ENCODE measurements around the gene AVPR1A.
A peak's percentile ranks its signal among the peaks of the same experiment; 100 is the strongest.
"Not testable (repeated sequence)": the region's sequence is repeated elsewhere in the genome, so short reads cannot be mapped to it uniquely, and the experiment has no call there.

AVPR1A gene

DNA sequence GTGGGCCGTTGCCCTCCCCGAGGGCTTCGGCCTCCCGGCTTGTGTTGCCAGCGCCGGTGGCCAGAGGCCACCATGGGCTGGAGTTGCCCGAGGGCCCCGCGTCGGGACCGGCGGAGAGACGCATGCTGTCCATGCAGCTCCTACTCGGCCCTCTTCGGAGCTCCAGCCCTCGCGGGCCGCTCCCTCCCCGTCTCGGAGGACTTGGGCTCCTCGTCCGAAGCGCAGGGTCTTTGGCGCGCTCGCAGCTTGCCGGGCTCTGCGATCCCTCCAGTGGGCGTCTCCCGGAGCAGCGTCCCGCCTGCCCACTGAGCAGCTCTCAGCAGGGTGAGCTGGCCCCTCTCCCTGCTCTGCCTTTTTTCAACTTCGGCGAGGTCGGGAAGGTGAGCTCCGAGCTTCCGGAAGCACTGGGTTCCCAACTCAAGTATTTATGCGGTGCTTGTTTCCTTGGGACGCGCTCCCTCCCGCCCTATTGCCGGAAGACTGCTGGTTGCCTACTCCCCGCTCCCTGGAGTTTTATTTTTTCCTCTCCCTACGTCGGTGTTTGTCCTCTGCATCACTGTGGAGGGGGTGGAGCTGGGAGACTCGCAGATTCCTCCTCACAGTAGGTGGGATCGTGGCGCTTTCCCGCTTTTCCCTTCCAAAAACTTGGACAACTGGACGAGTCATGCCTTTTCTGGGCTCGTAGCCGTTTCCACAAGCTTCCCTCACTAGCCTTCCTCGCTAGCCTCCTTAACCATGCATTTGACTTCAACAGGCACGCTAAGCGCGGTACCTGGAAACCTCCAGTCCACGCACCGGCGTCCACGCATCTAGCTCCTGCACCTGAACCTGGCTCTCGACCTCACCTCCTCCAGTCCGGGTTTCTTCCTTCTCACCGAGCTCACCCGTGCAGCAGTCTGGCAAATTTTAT is at the start of gene AVPR1A:
Gene AVPR1A, minus strand, starts transcription at position 489 of the 910 bp plus-strand sequence. Its CDS starts 365 bp downstream, at position 124.
- no peak within 1 kb of the TSS for H3K9ac ChIP-seq (ENCODE audit: low read depth, low read length)
- peak within 1 kb of the TSS; percentile 61 for H3K4me3 ChIP-seq (ENCODE audit: low read depth, low read length)
- peaks cover 4% of the 10 kb centered on the region; the same call in 1 of the 2 replicates for H3K4me1 ChIP-seq (ENCODE audit: control insufficient read depth, insufficient read depth, low read length)

DNA sequence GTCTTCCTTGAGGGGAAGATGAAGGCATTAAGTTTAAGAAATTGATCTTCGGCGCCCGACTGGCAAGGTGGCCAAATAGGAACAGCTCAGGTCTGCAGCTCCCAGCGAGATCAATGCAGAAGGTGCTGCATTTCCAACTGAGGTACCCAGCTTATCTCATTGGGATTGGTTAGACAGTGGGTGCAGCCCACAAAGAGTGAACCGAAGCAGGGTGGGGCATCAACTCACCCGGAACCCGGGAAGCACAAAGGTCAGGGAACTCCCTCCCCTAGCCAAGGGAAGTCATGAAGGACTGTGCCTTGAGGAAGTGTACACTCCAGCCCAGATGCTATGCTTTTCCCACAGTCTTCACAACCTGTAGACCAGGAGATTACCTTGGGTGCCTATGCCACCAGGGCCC is 45.2 kb upstream of the AVPR1A start:
- H3K27me3 ChIP-seq (ENCODE audit: control insufficient read depth, insufficient read depth, low read length) = no peaks in the 10 kb centered on the region
- no peak overlapping the region for H3K4me3 ChIP-seq (ENCODE audit: low read depth, low read length)
- no peaks in the 10 kb centered on the region for H3K36me3 ChIP-seq (ENCODE audit: control insufficient read depth, insufficient read depth, low read length)
- H3K9me3 ChIP-seq (ENCODE audit: control insufficient read depth, insufficient read depth, low read length) = no peaks in the 10 kb centered on the region
- H3K4me1 ChIP-seq (ENCODE audit: control insufficient read depth, insufficient read depth, low read length) = no peaks in the 10 kb centered on the region
- no peak overlapping the region for H3K9ac ChIP-seq (ENCODE audit: low read depth, low read length)
- H3K27ac ChIP-seq (ENCODE audit: low read depth, low read length) = no peak overlapping the region

More for the DNA sequence above, at the start of gene AVPR1A:
- Histone ChIP-seq H3K27me3 (ENCODE audit: control insufficient read depth, insufficient read depth, low read length) (peaks cover 69% of the 10 kb centered on the region), H3K27ac (ENCODE audit: low read depth, low read length) (no peak within 1 kb of the TSS), H3K9me3 (ENCODE audit: control insufficient read depth, insufficient read depth, low read length) (no peaks in the 10 kb centered on the region), H3K36me3 (ENCODE audit: control insufficient read depth, insufficient read depth, low read length) (no peaks in the 10 kb centered on the region)

DNA sequence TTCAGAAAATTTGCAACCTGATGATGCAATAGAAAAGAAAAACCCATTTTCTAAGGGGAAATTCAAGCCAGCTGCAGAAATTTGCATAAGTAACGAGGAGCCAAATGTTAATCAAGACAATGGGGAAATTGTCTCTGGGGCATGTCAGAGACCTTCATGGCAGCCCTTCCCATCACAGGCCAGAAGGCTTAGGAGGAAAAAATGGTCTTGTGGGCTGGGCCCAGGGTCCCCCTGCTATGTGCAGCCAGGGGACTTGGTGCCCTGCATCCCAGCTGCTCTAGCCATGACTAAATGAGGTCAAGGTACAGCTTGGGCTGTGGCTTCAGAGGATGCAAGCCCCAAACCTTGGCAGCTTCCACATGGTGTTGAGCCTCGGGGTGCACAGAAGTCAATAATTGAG is 28.2 kb upstream of the AVPR1A start:
- Histone ChIP-seq H3K4me3 (ENCODE audit: low read depth, low read length) (no peak overlapping the region), H3K36me3 (ENCODE audit: control insufficient read depth, insufficient read depth, low read length) (no peaks in the 10 kb centered on the region), H3K4me1 (ENCODE audit: control insufficient read depth, insufficient read depth, low read length) (no peaks in the 10 kb centered on the region), H3K9me3 (ENCODE audit: control insufficient read depth, insufficient read depth, low read length) (peaks cover 51% of the 10 kb centered on the region), H3K27ac (ENCODE audit: low read depth, low read length) (no peak overlapping the region), H3K27me3 (ENCODE audit: control insufficient read depth, insufficient read depth, low read length) (no peaks in the 10 kb centered on the region), H3K9ac (ENCODE audit: low read depth, low read length) (no peak overlapping the region)

DNA sequence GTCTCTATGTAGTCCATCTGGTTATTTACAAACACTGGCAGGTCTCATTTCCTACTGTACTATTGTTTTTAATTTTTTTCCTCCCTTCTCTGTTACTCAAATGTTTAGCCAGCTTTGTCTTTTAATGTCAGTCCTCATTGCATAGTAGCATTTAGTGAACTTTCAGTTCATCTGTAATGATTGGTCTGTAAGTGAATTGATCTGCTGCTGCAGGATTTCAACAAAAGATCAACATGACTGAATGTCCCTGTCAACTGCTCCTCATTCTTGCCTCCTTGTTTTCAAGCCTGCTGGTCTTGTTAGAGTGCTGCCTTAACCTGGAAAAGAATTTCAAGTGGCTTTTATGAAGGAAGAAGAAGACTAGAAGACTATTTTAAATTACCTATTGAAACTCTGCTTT is 19.3 kb upstream of the AVPR1A start:
- Histone ChIP-seq H3K36me3 (ENCODE audit: control insufficient read depth, insufficient read depth, low read length) (no peaks in the 10 kb centered on the region), H3K9ac (ENCODE audit: low read depth, low read length) (no peak overlapping the region), H3K27me3 (ENCODE audit: control insufficient read depth, insufficient read depth, low read length) (no peaks in the 10 kb centered on the region), H3K4me3 (ENCODE audit: low read depth, low read length) (no peak overlapping the region), H3K4me1 (ENCODE audit: control insufficient read depth, insufficient read depth, low read length) (no peaks in the 10 kb centered on the region), H3K9me3 (ENCODE audit: control insufficient read depth, insufficient read depth, low read length) (peaks cover 5% of the 10 kb centered on the region; the same call in 1 of the 2 replicates), H3K27ac (ENCODE audit: low read depth, low read length) (no peak overlapping the region)

DNA sequence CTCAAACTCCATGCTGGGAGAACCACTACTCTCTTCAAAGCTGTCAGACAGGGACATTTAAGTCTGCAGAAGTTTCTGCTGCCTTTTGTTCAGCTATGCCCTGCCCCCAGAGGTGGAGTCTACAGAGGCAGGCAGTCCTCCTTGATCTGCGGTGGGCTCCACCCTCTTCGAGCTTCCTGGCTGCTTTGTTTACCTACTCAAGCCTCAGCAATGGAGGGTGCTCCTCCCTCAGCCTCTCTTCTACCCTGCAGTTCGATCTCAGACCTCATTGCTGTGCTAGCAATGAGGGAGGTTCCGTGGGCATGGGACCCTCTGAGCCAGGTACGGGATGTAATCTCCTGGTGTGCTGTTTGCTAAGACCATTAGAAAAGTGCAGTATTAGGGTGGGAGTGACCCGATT is 16.7 kb upstream of the AVPR1A start:
- not testable (repeated sequence) for H3K9me3 ChIP-seq (ENCODE audit: control insufficient read depth, insufficient read depth, low read length); H3K4me3 ChIP-seq (ENCODE audit: low read depth, low read length); H3K4me1 ChIP-seq (ENCODE audit: control insufficient read depth, insufficient read depth, low read length); H3K27me3 ChIP-seq (ENCODE audit: control insufficient read depth, insufficient read depth, low read length); H3K9ac ChIP-seq (ENCODE audit: low read depth, low read length); H3K27ac ChIP-seq (ENCODE audit: low read depth, low read length); H3K36me3 ChIP-seq (ENCODE audit: control insufficient read depth, insufficient read depth, low read length)

DNA sequence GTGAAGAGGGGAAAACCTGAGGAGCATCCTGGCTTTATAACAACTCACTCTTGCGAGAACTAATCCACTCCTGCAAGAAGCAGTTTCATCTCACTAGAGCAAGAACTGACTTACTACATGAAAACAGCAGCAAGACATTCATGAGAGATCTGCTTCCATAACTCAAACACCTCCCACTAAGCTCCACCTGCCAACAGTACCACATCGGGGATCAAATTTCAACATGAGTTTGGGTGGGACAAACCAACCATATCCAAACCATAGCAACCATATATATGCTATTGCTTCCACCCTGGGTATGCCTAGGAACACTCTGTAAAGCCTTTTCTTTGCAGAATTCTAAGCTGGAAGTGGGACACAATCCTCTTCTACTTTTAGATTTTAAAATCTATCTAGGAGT is 13.9 kb upstream of the AVPR1A start:
- Histone ChIP-seq H3K27ac (ENCODE audit: low read depth, low read length) (no peak overlapping the region), H3K9ac (ENCODE audit: low read depth, low read length) (no peak overlapping the region), H3K27me3 (ENCODE audit: control insufficient read depth, insufficient read depth, low read length) (no peaks in the 10 kb centered on the region), H3K4me3 (ENCODE audit: low read depth, low read length) (no peak overlapping the region), H3K9me3 (ENCODE audit: control insufficient read depth, insufficient read depth, low read length) (no peaks in the 10 kb centered on the region), H3K4me1 (ENCODE audit: control insufficient read depth, insufficient read depth, low read length) (no peaks in the 10 kb centered on the region), H3K36me3 (ENCODE audit: control insufficient read depth, insufficient read depth, low read length) (no peaks in the 10 kb centered on the region)

DNA sequence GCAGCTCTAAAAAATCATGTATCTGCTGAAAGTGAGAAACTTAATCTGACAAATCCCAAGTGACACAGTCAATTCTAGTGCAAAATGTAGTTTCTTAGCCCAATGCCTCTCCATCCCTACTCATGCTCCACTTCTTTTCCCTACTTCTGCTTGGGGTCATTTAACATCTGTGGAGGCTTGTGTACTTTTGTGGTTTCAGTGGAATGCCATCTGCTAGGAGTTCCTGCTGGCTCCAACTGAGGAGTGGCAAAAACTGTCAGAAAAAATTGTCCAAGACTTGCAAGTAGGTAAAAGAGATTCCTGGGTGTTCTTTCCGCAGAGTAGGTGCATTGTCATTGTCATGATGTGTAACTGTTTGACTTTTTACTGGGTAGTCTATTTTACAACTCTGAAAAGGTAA is 12.5 kb upstream of the AVPR1A start:
- Histone ChIP-seq H3K9ac (ENCODE audit: low read depth, low read length) (no peak overlapping the region), H3K9me3 (ENCODE audit: control insufficient read depth, insufficient read depth, low read length) (no peaks in the 10 kb centered on the region), H3K27ac (ENCODE audit: low read depth, low read length) (no peak overlapping the region), H3K36me3 (ENCODE audit: control insufficient read depth, insufficient read depth, low read length) (no peaks in the 10 kb centered on the region), H3K4me3 (ENCODE audit: low read depth, low read length) (no peak overlapping the region), H3K4me1 (ENCODE audit: control insufficient read depth, insufficient read depth, low read length) (no peaks in the 10 kb centered on the region), H3K27me3 (ENCODE audit: control insufficient read depth, insufficient read depth, low read length) (no peaks in the 10 kb centered on the region)

DNA sequence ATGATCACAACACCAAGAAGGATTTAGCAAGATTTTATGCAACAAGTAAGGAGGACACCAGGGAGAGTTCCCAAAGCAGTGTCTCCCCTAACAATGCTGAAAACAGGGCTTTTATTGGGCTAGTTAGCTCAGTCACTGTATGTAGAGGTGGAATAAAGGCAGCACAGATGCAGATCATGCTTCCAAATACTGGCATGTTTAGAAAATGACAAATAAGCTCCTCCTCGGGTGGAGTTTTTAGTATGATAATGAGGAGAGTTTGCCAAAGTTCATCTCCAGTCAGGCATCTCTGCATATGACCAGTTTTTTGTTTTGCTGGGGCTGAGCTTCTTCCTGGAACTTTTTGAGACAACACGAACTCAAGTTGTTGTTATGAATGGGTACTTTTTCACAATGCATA is 4.4 kb upstream of the AVPR1A start:
- no peak overlapping the region for H3K27ac ChIP-seq (ENCODE audit: low read depth, low read length)
- no peaks in the 10 kb centered on the region for H3K36me3 ChIP-seq (ENCODE audit: control insufficient read depth, insufficient read depth, low read length)
- H3K4me3 ChIP-seq (ENCODE audit: low read depth, low read length) = no peak overlapping the region
- H3K9ac ChIP-seq (ENCODE audit: low read depth, low read length) = no peak overlapping the region
- H3K27me3 ChIP-seq (ENCODE audit: control insufficient read depth, insufficient read depth, low read length) = peaks cover 25% of the 10 kb centered on the region
- H3K4me1 ChIP-seq (ENCODE audit: control insufficient read depth, insufficient read depth, low read length) = peaks cover 4% of the 10 kb centered on the region; the same call in 1 of the 2 replicates
- no peaks in the 10 kb centered on the region for H3K9me3 ChIP-seq (ENCODE audit: control insufficient read depth, insufficient read depth, low read length)

DNA sequence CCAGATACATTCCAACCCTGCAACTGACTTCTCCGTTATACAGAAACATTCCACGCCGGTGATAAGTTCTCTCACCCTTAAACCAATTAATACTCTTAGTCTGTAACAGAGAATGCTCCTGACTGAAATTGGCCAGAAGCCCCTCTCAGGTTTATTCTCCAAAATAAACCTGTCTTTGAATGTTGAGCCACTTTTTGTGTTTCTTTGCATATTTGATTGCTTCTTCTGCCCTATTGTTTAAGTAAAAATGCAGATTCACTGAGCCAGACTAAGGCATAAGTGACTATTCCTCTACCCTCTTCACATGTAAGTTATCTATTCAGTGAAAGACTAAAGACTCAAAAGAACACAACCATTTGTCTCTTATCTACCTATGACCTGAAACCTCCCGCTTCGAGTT is 3.6 kb upstream of the AVPR1A start:
- Histone ChIP-seq H3K27ac (ENCODE audit: low read depth, low read length) (no peak overlapping the region), H3K27me3 (ENCODE audit: control insufficient read depth, insufficient read depth, low read length) (peaks cover 33% of the 10 kb centered on the region), H3K4me3 (ENCODE audit: low read depth, low read length) (no peak overlapping the region), H3K36me3 (ENCODE audit: control insufficient read depth, insufficient read depth, low read length) (no peaks in the 10 kb centered on the region), H3K9ac (ENCODE audit: low read depth, low read length) (no peak overlapping the region), H3K9me3 (ENCODE audit: control insufficient read depth, insufficient read depth, low read length) (no peaks in the 10 kb centered on the region), H3K4me1 (ENCODE audit: control insufficient read depth, insufficient read depth, low read length) (peaks cover 4% of the 10 kb centered on the region; the same call in 1 of the 2 replicates)

DNA sequence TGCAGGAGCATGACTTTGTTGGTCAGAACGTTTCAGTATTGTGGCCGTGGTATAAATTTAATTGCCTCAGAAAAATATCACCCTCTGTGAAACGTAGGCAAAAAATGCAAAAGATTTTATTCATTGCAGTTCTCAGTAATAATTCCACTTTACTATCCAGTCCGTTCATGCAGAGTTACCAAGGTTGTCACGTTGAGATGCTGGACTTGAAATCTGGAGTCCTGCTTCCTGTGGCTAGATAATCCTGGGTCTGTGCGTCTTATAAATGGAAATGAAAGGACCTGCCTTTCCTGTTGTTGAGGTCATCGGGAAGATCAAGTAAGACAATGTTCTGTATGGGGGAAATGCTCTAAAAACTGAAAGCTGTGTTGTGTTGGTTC is 1.3 kb upstream of the AVPR1A start:
- Histone ChIP-seq H3K9ac (ENCODE audit: low read depth, low read length) (no peak overlapping the region), H3K27ac (ENCODE audit: low read depth, low read length) (no peak overlapping the region), H3K4me1 (ENCODE audit: control insufficient read depth, insufficient read depth, low read length) (peaks cover 4% of the 10 kb centered on the region; the same call in 1 of the 2 replicates), H3K9me3 (ENCODE audit: control insufficient read depth, insufficient read depth, low read length) (no peaks in the 10 kb centered on the region), H3K27me3 (ENCODE audit: control insufficient read depth, insufficient read depth, low read length) (peaks cover 55% of the 10 kb centered on the region), H3K4me3 (ENCODE audit: low read depth, low read length) (no peak overlapping the region), H3K36me3 (ENCODE audit: control insufficient read depth, insufficient read depth, low read length) (no peaks in the 10 kb centered on the region)

DNA sequence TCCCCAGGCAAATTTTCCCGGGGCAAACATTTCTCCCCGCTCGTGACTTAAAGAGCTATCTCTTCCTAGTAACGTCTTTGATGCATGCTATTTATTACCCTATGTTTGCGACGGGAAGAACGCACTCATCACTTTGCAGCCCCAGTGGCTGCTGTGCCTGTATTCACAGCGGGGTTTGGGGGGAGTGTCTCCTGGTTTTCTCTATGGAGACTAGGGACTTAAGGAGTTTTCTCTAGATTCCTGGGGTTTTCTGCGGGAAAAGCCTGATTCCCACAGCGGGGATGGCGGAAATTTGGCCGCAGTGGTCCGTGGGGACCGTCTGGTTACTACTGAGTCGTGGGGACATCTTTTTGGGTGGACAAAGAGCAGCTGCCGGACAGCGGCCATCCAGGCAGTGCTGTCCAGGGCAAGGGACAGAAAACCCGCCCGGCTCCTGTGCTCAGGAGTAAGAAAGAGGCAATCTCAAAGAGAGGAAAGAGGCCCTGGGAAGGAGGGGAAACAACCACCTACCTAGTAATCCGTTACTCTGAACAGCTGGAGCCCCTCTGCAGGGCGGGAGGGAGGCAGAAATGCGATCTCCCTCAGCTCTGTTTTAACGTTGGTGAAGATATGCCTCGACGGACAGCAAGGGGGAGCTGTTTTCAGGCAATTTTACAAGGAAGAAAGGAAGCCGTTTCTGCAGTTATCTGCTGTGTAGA is 771 bp upstream of the AVPR1A start:
- Histone ChIP-seq H3K9ac (ENCODE audit: low read depth, low read length) (no peak overlapping the region), H3K27ac (ENCODE audit: low read depth, low read length) (no peak overlapping the region), H3K4me1 (ENCODE audit: control insufficient read depth, insufficient read depth, low read length) (peaks cover 4% of the 10 kb centered on the region; the same call in 1 of the 2 replicates), H3K36me3 (ENCODE audit: control insufficient read depth, insufficient read depth, low read length) (no peaks in the 10 kb centered on the region), H3K27me3 (ENCODE audit: control insufficient read depth, insufficient read depth, low read length) (peaks cover 61% of the 10 kb centered on the region), H3K4me3 (ENCODE audit: low read depth, low read length) (peak overlapping the region; percentile 61), H3K9me3 (ENCODE audit: control insufficient read depth, insufficient read depth, low read length) (no peaks in the 10 kb centered on the region)
